GM12892 (cell line): ENCODE data around the gene SRRM1.

ENCODE experiments used
- POLR2A ChIP-seq: IDR thresholded peaks from 2 replicates; pipeline ENCODE4 v1.6.1; 2011; ENCODE audit warnings: low read depth, low read length, control low read depth
- POLR2AphosphoS5 ChIP-seq: IDR thresholded peaks from 2 replicates; pipeline ENCODE4 v1.6.1; 2011; ENCODE audit warnings: low read depth, low read length, control low read depth
- TAF1 ChIP-seq: IDR thresholded peaks from 2 replicates; pipeline ENCODE4 v1.6.1; 2011; ENCODE audit warnings: low read depth, mild to moderate bottlenecking, control low read depth, low read length, borderline replicate concordance

GRCh38 chr1:24620678-24621077 lies 22.4 kb upstream of the SRRM1 start:
- TF ChIP-seq POLR2AphosphoS5 (no peak), POLR2A (no peak), TAF1 (no peak)
